GM18508 (cell line): ENCODE measurements around the gene SIRT4.

Experiments used
- ATAC-seq: cut with Tn5 transposase; IDR thresholded peaks from one replicate; pipeline ENCODE4 v1.9.1; 2021; ENCODE audit warnings: moderate number of reproducible peaks; ENCODE audit not compliant: insufficient read depth, unreplicated experiment

Gene SIRT4

DNA sequence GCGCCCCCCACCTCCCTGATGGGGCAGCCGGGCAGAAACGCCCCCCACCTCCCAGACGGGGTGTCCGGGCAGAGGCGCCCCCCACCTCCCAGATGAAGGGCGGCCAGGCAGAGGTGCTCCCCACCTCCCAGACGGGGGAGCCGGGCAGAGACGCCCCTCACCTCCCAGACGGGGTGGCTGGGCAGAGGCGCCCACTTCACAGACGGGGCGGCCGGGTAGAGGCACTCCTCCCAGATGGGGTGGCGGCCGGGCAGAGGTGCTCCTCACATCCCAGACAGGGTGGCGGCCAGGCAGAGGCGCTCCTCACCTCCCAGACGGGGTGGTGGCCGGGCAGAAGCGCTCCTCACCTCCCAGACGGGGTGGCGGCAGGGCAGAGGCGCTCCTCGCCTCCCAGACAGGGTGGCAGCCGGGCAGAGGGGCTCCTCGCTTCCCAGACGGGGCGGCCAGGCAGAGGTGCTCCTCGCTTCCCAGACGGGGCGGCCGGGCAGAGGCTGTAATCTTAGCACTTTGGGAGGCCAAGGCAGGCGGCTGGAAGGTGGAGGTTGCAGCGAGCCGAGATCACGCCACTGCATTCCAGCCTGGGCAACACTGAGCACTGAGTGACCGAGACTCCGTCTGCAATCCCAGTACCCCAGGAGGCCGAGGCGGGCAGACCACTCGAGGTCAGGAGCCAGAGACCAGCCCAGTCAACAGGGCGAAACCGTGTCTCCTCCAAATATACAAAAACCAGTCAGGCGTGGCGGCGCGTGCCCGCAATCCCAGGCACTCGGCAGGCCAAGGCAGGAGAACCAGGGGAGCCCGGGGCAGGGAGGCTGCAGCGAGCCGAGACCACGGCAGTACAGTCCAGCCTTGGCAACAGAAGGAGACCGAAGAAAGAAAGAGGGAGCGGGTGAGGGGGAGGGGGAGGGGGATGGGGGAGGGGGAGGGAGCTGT lies 23.7 kb upstream of the SIRT4 start:
- ATAC-seq, result no peak

- no peak for ATAC-seq
Measured at GRCh38 chr12:120283318-120283717, 18.8 kb upstream of the SIRT4 start.

DNA sequence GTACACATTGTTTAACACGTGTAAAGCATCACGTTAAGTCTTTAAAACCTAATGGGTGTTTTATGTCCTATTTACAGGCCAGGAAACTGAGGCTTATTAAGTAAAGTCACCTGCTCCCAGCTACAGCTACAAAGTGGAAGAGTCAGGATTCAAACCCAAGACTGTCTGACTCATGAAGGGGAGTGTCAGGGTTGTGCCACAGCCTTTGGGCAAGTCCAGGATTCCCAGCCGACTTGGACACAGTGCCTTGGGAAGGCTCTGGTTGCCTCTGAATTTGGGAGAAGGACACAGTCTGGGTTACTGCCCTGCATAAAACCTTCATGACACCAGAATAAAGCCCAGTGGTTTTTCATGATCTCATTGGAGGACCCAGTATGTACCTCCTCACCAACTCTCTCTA lies 17.7 kb upstream of the SIRT4 start:
- no peak for ATAC-seq

DNA sequence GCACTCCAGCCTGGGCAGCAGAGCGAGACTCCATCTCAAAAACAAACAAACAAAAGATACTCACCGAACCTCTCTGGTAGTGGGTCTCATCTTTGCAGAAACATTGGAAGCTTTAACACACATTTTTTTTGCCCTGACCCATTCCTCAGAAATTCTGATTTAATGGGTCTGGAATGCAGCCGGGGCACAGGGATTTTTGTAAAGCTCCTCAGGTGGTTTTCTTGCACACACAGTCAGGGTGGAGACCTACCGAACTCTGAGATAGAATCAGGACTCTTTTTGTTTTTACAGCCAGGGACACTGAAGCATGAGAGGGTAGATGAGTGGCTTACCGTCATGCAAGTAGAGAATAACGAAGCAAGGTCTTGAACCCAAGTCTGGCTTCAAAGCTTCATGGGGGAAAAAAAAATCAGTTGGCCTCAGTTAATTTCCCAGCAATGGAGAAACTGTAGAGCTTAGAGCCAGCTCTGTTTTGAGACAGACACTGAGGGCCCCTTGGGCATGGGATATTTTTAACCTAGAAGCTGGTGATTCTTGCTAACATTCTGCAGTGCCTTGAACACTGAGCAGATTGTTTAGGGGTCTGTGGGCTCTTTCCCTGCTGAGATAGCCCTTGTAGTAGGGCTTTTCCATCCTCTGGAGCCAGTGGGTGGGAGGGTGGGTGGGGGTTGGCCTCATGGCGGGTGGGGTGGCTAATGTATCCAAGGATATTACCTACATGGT lies 15.2 kb upstream of the SIRT4 start:
- no peak for ATAC-seq

DNA sequence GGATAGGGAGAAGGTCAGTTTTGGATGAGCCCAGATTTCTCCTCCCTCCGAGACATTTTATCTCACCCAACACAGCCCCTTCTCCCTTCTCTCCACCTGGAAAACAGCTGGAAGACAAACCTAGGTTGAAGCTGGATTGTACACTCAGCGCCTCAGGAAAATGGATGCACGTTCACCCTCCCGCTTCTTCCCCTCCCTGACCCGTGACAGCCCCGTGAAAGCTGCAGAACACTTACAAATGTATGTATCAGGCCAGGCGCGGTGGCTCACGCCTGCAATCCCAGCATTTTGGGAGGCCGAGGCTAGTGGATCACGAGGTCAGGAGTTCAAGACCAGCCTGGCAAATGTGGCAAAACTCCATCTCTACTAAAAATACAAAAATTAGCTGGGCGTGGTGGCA lies 14.6 kb upstream of the SIRT4 start:
- ATAC-seq, result no peak

GRCh38 chr12:120290609-120291305 lies 11.4 kb upstream of the SIRT4 start:
- no peak for ATAC-seq

DNA sequence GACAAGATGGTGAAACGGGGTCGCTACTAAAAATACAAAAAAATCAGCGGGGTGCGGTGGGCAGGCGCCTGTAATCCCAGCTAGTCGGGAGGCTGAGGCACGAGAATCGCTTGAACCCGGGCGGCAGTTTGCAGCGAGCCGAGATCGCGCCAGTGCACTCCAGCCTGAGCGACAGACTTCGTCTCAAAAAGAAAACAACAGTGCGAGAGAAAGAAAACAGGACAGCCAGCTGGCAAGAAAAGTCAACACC lies 9.8 kb upstream of the SIRT4 start:
- ATAC-seq, result no peak

DNA sequence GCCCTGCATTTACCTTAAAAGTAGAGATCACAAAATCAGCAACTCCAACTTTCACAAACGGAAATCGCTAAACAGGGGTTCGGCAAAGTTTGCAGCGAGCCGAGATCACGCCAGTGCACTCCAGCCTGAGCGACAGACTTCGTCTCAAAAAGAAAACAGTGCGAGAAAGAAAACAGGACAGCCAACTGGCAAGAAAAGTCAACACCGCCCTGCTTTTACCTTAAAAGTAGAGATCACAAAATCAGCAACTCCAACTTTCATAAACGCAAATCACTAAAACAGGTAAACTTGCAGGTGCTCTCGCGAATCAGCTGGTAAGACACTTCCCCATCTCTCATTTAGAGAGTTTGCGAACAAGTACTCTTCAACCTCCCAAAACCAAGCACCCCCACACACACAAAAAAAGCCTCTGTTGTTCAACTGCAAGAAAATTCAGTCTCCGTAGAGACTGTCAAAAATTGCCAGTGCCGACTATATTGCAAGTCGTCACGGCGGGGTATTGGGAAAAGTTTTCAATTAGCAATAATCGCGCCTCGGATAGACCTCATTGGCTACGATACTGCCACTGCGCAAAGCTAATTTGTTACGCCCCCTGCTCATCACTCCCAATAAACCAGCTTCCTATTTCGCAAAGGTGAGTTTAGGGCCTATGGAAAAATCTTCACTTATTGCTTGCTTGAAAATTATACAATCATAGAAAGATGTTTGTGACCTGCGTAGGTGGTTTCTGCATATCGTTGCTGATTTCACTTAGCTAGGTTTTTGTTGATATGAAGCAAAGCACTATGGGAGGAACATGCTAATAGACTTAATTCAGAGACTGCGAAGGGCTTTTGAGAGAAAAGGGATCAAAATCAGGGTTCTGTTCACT lies 9.2 kb upstream of the SIRT4 start, which contains the start of gene RNU4-1:
Gene RNU4-1, minus strand, starts transcription at position 577 of the 871 bp plus-strand sequence.
- ATAC-seq, result no peak

- no peak for ATAC-seq
Measured at GRCh38 chr12:120314220-120314619, 12.1 kb downstream of the SIRT4 start.

GRCh38 chr12:120316798-120317223 lies 14.7 kb downstream of the SIRT4 start:
- ATAC-seq, result no peak

DNA sequence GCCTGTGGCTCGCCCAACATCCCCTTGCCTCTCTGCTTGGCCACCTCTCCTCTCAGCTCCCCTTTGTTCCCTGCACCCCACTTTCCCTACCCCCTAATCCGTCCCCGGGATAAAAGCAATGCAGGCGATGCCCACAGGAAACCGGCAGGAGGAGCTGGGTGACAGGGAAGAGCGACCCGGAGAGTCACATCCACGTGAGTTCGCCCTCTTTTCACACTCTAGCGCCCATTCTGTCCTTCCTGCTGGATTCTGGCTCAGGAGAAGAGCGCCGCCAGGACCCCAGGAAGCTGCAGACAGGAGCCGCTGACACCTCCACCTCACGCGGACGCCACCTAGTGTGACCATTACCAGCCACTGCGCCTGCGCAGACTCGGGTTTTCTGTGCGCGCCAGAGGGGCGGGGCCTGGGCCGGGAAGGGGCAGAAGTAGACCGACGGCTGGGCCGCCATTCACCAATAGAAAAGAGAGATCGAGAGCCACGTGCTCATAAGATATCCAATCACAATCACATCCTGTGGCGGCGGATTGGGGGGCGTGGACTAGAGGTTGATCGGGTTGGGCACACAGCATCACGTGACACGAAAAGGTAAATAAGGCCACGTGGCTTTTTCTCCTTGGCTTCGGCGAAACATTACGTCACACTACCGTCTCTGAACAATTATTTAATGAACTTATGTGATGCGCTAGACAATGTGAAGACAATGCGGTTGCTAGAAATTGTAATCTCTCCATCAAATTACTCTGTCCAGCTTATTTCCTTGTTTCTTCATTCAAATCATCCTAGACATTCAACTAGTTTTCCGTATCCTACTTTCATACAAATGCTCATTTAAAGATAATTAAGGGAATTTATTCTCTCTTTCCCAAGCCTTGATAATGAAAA lies 15.3 kb downstream of the SIRT4 start:
- peak; percentile 95 for ATAC-seq

- ATAC-seq, result no peak
Measured at GRCh38 chr12:120321382-120322202, 19.5 kb downstream of the SIRT4 start.

DNA sequence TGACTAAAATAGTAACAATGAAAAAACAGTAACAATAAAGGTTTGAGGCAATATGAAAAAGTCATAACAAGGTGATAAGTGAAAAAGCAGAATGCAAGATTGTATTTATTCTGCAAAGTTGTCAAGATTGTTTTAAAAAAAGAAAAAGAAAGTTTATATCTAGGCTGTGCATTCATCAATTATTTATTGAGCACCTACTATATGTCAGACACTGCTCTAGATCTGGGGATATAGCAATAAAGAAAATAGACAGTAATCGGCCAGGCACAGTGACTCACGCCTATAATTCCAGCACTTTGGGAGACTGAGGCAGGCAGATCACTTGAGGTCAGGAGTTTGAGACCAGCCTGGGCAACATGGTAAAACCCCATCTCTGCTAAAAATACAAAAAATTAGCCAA lies 21.7 kb downstream of the SIRT4 start:
- no peak for ATAC-seq

- ATAC-seq, result no peak
Measured at GRCh38 chr12:120324841-120325417, 22.8 kb downstream of the SIRT4 start.

DNA sequence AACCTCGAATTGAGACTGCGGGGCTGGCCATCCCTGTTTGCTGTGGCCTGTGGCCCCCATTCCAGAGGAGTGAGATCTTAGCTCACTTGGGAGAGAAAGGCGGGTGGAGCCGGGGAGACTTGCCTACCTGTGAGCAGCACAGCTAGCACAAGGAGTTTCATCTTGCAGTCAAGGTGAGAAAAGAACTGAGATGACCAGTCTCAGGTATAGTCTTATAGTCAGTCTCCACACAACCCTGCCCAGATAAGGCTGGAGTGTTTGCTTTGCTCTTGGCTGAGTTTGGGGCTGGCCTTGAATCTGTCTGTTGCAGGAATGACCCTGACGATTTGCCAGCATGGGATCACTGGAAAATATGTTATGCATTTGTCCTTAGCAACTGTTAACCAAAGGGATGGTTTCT lies 25.5 kb downstream of the SIRT4 start, which contains the start of gene PLA2G1B:
Gene PLA2G1B, minus strand, starts transcription at position 187 of the 400 bp plus-strand sequence. Its CDS starts 26 bp downstream, at position 161.
- no peak for ATAC-seq

- no peak for ATAC-seq
Measured at GRCh38 chr12:120328228-120328627, 26.1 kb downstream of the SIRT4 start.

- ATAC-seq, result no peak
Measured at GRCh38 chr12:120331390-120331789, 29.3 kb downstream of the SIRT4 start.

DNA sequence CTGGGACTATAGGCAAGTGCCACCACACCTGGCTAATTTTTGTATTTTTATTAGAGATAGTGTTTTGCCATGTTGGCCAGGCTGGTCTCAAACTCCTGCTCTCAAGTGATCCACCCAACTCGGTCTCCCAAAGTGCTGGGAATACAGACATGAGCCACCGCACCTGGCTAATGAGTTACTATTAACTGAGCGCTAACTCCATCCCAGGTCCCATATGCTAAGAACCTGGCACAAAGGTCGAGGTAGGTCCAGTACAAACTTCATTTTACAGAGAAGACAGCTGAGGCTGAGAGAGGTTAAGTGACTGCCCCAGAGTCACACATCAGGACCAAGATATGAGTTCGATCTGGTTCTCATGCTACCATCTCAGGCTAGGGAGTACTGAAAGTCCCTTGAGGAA lies 29.9 kb downstream of the SIRT4 start:
- no peak for ATAC-seq
